Right atrium auricular region (tissue), 2 donors: ENCODE data around the gene PALMD. TPM values are rescaled to one million over a fixed set of nuclear protein-coding genes. Genes with fewer than 3 reads are reported as not detected.

ENCODE experiments used
- DNase-seq: peaks from one replicate; pipeline ENCODE4 v3.0.0-alpha.2; 2019; ENCODE audit warnings: low spot score
- H3K27ac ChIP-seq, 2 donors: fragments of 200-600 bp; sonication (generic); 1 replicate in 1 of 2; 2 replicates in 1 of 2; pipeline ENCODE4 v1.5.1; 2016 to 2019
- H3K27me3 ChIP-seq, 2 donors: fragments of 200-600 bp; sonication (generic); one replicate each; pipeline versions ENCODE4 v1.5.1 to v1.6.0; 2017 to 2019
- H3K36me3 ChIP-seq: fragments of 200-600 bp; sonication (generic); one replicate; pipeline ENCODE4 v1.5.1; 2016
- H3K4me1 ChIP-seq, 2 donors: fragments of 200-600 bp; sonication (generic); one replicate each; pipeline versions ENCODE4 v1.5.1 to v1.6.0; 2017 to 2019
- H3K4me3 ChIP-seq, 2 donors: fragments of 200-600 bp; sonication (generic); 1 replicate in 1 of 2; 2 replicates in 1 of 2; pipeline ENCODE4 v1.5.1; 2017 to 2019; ENCODE audit warnings: mild to moderate bottlenecking in 1 of 2, moderate library complexity in 1 of 2
- H3K9me3 ChIP-seq, 2 donors: fragments of 200-600 bp; sonication (generic); one replicate each; pipeline ENCODE4 v1.5.1; 2019
- CTCF ChIP-seq, 2 donors: fragments of 200-600 bp; sonication (generic); IDR thresholded peaks; one replicate each; pipeline ENCODE4 v1.5.1; 2019; ENCODE audit warnings: antibody characterized with exemption in 2 of 2
- total RNA-seq, 2 donors: library from RNA; depleted of rRNA; stranded (reverse); fragments of >200 nt; gene quantifications; one replicate each; pipeline ENCODE4 v1.1.0, GENCODE V29; 2016

The PALMD gene
- total RNA-seq, 2 donors from 2014 or later: 55.0 to 78.7 TPM

- H3K36me3 ChIP-seq: peaks cover 19% of the 10 kb centered on the region
- no peak for DNase-seq
- H3K9me3 ChIP-seq: no peaks in the 10 kb centered on the region
- no peaks in the 10 kb centered on the region for H3K4me1 ChIP-seq
- H3K27me3 ChIP-seq: no peaks in the 10 kb centered on the region
- no peak for TF ChIP-seq CTCF (IDR thresholded peaks at IDR 0.05)
- no peak overlapping the region for H3K4me3 ChIP-seq
- H3K27ac ChIP-seq: no peak overlapping the region
Observed at GRCh38 chr1:99740141-99740540, 94.2 kb downstream of the PALMD start.

Other genes starting within 250 kb of the PALMD start
- gene FRRS1, start 120.5 kb downstream of the PALMD start, total RNA-seq: 1 to 10 TPM; 3.4 to 3.5 TPM
- gene AGL, start 204.2 kb downstream of the PALMD start, total RNA-seq: 10 to 100 TPM; 20.2 to 45.4 TPM